WTC11 (cell line): Measurements from ENCODE around the gene DYNC2LI1.

Experiments used
- AFF4 ChIP-seq: sonication (generic); formaldehyde crosslinking; IDR thresholded peaks from 2 replicates; pipeline ENCODE4 v1.8.1; 2023; ENCODE audit warnings: mild to moderate bottlenecking, missing genetic modification reagents, borderline replicate concordance
- FOXK1 ChIP-seq: sonication (generic); formaldehyde crosslinking; IDR thresholded peaks from 2 replicates; pipeline ENCODE4 v1.8.0; 2022; ENCODE audit warnings: mild to moderate bottlenecking, moderate library complexity, missing genetic modification reagents
- HMGXB4 ChIP-seq: sonication (generic); formaldehyde crosslinking; IDR thresholded peaks from 2 replicates; pipeline ENCODE4 v1.8.1; 2023; ENCODE audit warnings: mild to moderate bottlenecking, moderate library complexity, missing genetic modification reagents
- JUN ChIP-seq: sonication (generic); formaldehyde crosslinking; IDR thresholded peaks from 2 replicates; pipeline ENCODE4 v1.8.0; 2023; ENCODE audit warnings: mild to moderate bottlenecking, missing genetic modification reagents
- RELA ChIP-seq: sonication (generic); formaldehyde crosslinking; IDR thresholded peaks from 2 replicates; pipeline ENCODE4 v1.8.1; 2022; ENCODE audit warnings: missing genetic modification reagents, mild to moderate bottlenecking, borderline replicate concordance
- USF2 ChIP-seq: sonication (generic); formaldehyde crosslinking; IDR thresholded peaks from 2 replicates; pipeline ENCODE4 v1.8.1; 2023; ENCODE audit warnings: mild to moderate bottlenecking, missing genetic modification reagents, moderate library complexity
- TF ChIP-seq, protein P1 (sequence below): sonication (generic); formaldehyde crosslinking; IDR thresholded peaks from 2 replicates; pipeline ENCODE4 v1.8.1; 2022; ENCODE audit warnings: missing genetic modification reagents, borderline replicate concordance
- TF ChIP-seq, protein P2 (sequence below): fragments of 200-600 bp; IDR thresholded peaks from 2 replicates; pipeline ENCODE4 v1.8.0; 2022; ENCODE audit warnings: antibody characterized with exemption

DNA sequence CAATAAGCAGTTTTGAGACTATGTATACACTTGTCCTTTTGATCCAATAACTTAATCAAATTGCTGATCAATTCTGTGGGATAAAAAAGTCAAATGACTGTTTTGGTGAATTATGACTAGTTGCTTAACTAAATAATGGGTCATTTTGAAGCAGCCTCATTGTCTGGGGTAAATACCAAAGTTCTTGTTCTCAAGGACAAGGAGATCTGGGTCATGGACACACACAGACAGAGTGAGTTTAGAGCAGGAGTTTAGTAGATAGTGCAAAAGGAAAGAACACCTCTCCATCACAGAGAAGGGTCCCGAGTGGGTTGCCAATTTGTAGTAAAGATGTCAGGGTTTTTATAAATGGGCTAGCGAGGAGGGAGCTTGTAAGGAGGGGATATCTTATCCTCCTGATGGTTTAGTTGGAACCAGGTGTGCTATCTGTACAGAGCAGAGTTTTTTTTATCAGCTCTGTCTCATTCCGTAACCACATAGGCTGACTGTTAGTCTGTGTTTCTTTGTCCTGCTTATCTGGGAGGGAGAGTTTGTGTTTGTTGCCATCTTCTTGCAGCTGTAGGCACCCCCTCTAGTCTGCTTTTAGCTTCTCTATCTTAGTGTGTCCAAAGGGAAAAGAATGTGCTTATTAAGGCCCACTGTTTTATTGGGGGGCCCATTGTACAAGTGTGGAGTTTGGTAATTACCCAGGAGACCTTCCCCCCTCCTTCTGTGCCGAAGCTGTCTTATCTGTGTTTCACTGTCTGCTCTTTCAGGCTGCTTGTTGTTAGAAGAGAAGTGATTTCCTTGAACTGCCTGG, 48.9 kb upstream of the DYNC2LI1 start:
- TF ChIP-seq JUN (no peak), AFF4 (CRISPR knock-in tag) (no peak), FOXK1 (CRISPR knock-in tag) (no peak), HMGXB4 (no peak), USF2 (CRISPR knock-in tag) (no peak), RELA (no peak)
- TF ChIP-seq, protein P1, sequence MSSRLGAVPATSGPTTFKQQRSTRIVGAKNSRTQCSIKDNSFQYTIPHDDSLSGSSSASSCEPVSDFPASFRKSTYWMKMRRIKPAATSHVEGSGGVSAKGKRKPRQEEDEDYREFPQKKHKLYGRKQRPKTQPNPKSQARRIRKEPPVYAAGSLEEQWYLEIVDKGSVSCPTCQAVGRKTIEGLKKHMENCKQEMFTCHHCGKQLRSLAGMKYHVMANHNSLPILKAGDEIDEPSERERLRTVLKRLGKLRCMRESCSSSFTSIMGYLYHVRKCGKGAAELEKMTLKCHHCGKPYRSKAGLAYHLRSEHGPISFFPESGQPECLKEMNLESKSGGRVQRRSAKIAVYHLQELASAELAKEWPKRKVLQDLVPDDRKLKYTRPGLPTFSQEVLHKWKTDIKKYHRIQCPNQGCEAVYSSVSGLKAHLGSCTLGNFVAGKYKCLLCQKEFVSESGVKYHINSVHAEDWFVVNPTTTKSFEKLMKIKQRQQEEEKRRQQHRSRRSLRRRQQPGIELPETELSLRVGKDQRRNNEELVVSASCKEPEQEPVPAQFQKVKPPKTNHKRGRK (CRISPR knock-in tag): no peak
- TF ChIP-seq, protein P2, sequence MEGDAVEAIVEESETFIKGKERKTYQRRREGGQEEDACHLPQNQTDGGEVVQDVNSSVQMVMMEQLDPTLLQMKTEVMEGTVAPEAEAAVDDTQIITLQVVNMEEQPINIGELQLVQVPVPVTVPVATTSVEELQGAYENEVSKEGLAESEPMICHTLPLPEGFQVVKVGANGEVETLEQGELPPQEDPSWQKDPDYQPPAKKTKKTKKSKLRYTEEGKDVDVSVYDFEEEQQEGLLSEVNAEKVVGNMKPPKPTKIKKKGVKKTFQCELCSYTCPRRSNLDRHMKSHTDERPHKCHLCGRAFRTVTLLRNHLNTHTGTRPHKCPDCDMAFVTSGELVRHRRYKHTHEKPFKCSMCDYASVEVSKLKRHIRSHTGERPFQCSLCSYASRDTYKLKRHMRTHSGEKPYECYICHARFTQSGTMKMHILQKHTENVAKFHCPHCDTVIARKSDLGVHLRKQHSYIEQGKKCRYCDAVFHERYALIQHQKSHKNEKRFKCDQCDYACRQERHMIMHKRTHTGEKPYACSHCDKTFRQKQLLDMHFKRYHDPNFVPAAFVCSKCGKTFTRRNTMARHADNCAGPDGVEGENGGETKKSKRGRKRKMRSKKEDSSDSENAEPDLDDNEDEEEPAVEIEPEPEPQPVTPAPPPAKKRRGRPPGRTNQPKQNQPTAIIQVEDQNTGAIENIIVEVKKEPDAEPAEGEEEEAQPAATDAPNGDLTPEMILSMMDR: no peak
